OCI-LY3 (cell line): Measurements from ENCODE around the gene APBB1IP.

Experiments used
- H2AFZ ChIP-seq: fragments of 200-600, 300-600 bp; shearing (Covaris generic); 2 replicates; pipeline ENCODE4 v1.6.0; 2014; ENCODE audit warnings: antibody characterized with exemption, low read depth, low read length
- H3K27ac ChIP-seq: fragments of 200-600, 300-600 bp; sonication (generic); 2 replicates; pipeline ENCODE4 v1.5.1; 2014; ENCODE audit warnings: mild to moderate bottlenecking, low read length, moderate library complexity, mixed read lengths
- H3K27me3 ChIP-seq: fragments of 200-600, 300-600 bp; sonication (generic); 2 replicates; pipeline ENCODE4 v1.6.1; 2014; ENCODE audit warnings: low read depth, low read length, mixed read lengths
- H3K36me3 ChIP-seq: fragments of 200-600, 300-600 bp; sonication (generic); replicated peaks from 2 replicates; pipeline ENCODE3; 2014; ENCODE audit warnings: low read depth, low read length, mixed read lengths
- H3K4me1 ChIP-seq: fragments of 300-600, 200-600 bp; sonication (generic); 2 replicates; pipeline ENCODE4 v1.6.1; 2014; ENCODE audit warnings: low read length, mixed read lengths
- H3K4me2 ChIP-seq: fragments of 200-600, 300-600 bp; sonication (generic); 2 replicates; pipeline ENCODE4 v1.6.1; 2014; ENCODE audit warnings: low read length, mixed read lengths
- H3K4me3 ChIP-seq: fragments of 300-600, 200-600 bp; sonication (generic); 2 replicates; pipeline ENCODE4 v1.5.1; 2014; ENCODE audit warnings: antibody characterized with exemption, mild to moderate bottlenecking, low read length, moderate library complexity
- H3K79me2 ChIP-seq: fragments of 300-600, 200-600 bp; shearing (Covaris generic); 2 replicates; pipeline ENCODE4 v1.6.1; 2014; ENCODE audit warnings: mild to moderate bottlenecking, low read length, mixed read lengths
- H3K9ac ChIP-seq: fragments of 300-600, 200-600 bp; shearing (Covaris generic); 2 replicates; pipeline ENCODE4 v1.6.0; 2014; ENCODE audit warnings: mild to moderate bottlenecking, low read length, moderate library complexity
- H3K9me3 ChIP-seq: fragments of 200-600, 300-600 bp; shearing (Covaris generic); 2 replicates; pipeline ENCODE4 v1.6.1; 2014; ENCODE audit warnings: low read length, mixed read lengths; ENCODE audit not compliant: insufficient read depth
- H4K20me1 ChIP-seq: fragments of 200-600, 300-600 bp; sonication (generic); 2 replicates; pipeline ENCODE4 v1.6.1; 2016; ENCODE audit warnings: low read length, mixed read lengths; ENCODE audit not compliant: insufficient read depth
- CTCF ChIP-seq: fragments of 200-600, 300-600 bp; sonication (generic); IDR thresholded peaks from 2 replicates; pipeline ENCODE4 v1.5.1; 2014; ENCODE audit warnings: antibody characterized with exemption, low read length, low read depth
- EZH2phosphoT487 ChIP-seq: fragments of 200-600 bp; shearing (Covaris generic); IDR thresholded peaks from 2 replicates; pipeline ENCODE4 v1.6.1; 2018; ENCODE audit warnings: antibody characterized with exemption, mixed run types, low read depth

APBB1IP gene

DNA sequence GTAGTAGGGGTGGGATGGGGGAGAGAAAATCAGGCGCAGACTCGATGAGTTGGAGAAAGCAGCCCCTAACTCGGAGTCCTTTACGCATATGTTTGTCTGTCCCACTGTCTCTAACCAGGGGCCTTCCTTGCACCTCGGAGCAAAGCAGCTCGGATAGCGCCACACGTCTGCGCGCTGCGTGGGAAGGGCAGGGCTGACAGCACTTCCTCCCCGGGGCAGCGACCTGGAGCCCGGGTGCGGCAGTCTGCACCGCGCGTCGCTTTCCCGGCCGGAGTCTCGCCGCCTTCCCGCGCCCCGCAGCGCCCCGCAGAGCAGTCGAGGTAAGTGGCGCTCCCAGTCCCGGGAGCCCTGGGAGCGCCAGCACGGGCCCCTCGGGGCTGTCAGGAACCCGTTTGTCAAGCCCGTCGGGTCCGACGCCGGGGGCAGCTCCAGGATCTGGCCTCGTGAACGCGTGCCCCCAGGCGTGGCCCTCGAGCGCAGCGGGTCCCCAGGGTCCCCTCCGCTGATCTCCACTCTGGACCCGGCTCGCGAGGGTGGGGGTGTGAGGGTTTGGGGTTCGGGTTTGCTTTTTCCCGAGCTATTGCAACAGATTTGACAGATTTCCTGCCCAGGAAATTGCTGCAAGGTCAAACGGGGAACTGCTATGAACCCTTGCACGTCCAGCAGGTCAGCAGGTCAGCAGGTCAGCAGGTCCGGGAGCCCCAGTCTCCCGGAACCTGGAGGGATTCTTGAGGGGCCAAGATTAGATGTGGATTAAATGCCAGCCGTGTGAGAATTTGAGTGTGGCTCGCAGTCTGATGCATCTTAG is 597 bp downstream of the APBB1IP start:
- Histone ChIP-seq H3K4me3 (peak overlapping the region; percentile 98), H3K79me2 (peaks cover 62% of the 10 kb centered on the region), H3K27me3 (no peaks in the 10 kb centered on the region), H2AFZ (no peak overlapping the region), H3K4me2 (peak overlapping the region; percentile 98), H3K9ac (peak overlapping the region; percentile 97), H4K20me1 (no peaks in the 10 kb centered on the region), H3K9me3 (no peaks in the 10 kb centered on the region), H3K4me1 (peaks cover 40% of the 10 kb centered on the region), H3K36me3 (peaks cover 12% of the 10 kb centered on the region), H3K27ac (peak overlapping the region; percentile 96)
- TF ChIP-seq EZH2phosphoT487 = no peak
- TF ChIP-seq CTCF = no peak

GRCh38 chr10:26439406-26440087 is 1.4 kb downstream of the APBB1IP start:
- TF ChIP-seq CTCF (no peak), EZH2phosphoT487 (no peak)
- no peaks in the 10 kb centered on the region for H3K27me3 ChIP-seq
- H2AFZ ChIP-seq = no peak overlapping the region
- peak overlapping the region; percentile 96 for H3K27ac ChIP-seq
- peaks cover 21% of the 10 kb centered on the region for H3K36me3 ChIP-seq
- H3K4me1 ChIP-seq = peaks cover 48% of the 10 kb centered on the region
- H3K9ac ChIP-seq = peak overlapping the region; percentile 97
- no peaks in the 10 kb centered on the region for H3K9me3 ChIP-seq
- H4K20me1 ChIP-seq = no peaks in the 10 kb centered on the region
- H3K4me3 ChIP-seq = peak overlapping the region; percentile 98
- H3K4me2 ChIP-seq = peak overlapping the region; percentile 98
- peaks cover 70% of the 10 kb centered on the region for H3K79me2 ChIP-seq

- Histone ChIP-seq H3K27ac (peak overlapping the region; percentile 96), H3K36me3 (peaks cover 21% of the 10 kb centered on the region), H3K79me2 (peaks cover 72% of the 10 kb centered on the region), H2AFZ (no peak overlapping the region), H3K27me3 (no peaks in the 10 kb centered on the region), H4K20me1 (no peaks in the 10 kb centered on the region), H3K4me2 (peak overlapping the region; percentile 98), H3K4me1 (peaks cover 51% of the 10 kb centered on the region), H3K4me3 (peak overlapping the region; percentile 98), H3K9ac (peak overlapping the region; percentile 97), H3K9me3 (no peaks in the 10 kb centered on the region)
- TF ChIP-seq EZH2phosphoT487 = no peak
- no peak for TF ChIP-seq CTCF
Measured at GRCh38 chr10:26440088-26440470, 1.9 kb downstream of the APBB1IP start.

DNA sequence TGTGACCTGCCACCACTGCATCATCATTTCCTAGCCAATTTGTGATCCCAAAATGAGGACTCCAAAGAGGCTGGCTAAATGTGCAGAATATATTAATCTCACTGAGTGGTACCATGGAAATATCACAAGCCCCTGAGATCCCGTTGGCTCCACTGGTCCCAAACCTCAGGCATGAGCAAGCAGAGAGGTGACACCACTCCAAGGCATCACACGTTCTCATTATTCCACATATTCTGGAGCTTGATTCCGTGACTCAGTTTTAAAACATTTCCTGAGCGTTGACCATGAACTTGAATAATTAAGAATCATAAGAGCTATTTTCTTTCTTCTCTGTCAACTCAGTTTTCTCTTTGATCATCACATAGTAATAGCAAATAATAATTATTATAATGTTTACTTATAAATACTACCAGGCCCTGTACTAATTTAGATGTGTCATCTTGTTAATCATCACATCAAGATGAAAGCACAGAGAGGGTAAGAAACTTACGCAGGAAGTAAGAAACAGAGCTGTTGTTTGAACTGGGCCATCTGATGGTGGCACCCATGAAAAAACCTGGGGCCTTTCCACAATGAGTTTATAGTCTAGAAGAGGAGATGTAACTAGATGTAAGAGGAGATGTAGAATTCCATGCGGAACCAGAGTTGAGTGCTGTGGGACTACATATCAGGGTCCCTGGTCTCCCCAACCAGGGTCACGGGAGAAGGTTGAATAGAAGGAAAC is 3.5 kb downstream of the APBB1IP start:
- Histone ChIP-seq H4K20me1 (no peaks in the 10 kb centered on the region), H3K4me3 (peak overlapping the region; percentile 98), H3K4me2 (peak overlapping the region; percentile 98), H3K27ac (peak overlapping the region; percentile 96), H3K9ac (peak overlapping the region; percentile 97), H3K4me1 (peaks cover 61% of the 10 kb centered on the region), H2AFZ (no peak overlapping the region), H3K36me3 (peaks cover 27% of the 10 kb centered on the region), H3K27me3 (no peaks in the 10 kb centered on the region), H3K79me2 (peaks cover 78% of the 10 kb centered on the region), H3K9me3 (no peaks in the 10 kb centered on the region)
- TF ChIP-seq CTCF (no peak), EZH2phosphoT487 (no peak)
